Thyroid gland (tissue), 4 donors: ENCODE measurements around the gene OR13C3.

ENCODE experiments used
- CTCF ChIP-seq, 6 experiments: fragments of 200-600 bp in 3 of 6; fragments of 450-650 bp in 3 of 6; sonication (generic) in 3 of 6; IDR thresholded peaks; one replicate each; pipeline ENCODE4 v1.5.1; 2016 to 2019; ENCODE audit warnings: antibody characterized with exemption in 6 of 6, mild to moderate bottlenecking in 2 of 6, inconsistent platforms in 1 of 6, moderate library complexity in 1 of 6
- POLR2A ChIP-seq, 2 donors: fragments of 450-650 bp; IDR thresholded peaks; one replicate each; pipeline ENCODE4 v1.6.1; 2017; ENCODE audit warnings: antibody characterized with exemption in 2 of 2, mild to moderate bottlenecking in 2 of 2, moderate library complexity in 1 of 2

DNA sequence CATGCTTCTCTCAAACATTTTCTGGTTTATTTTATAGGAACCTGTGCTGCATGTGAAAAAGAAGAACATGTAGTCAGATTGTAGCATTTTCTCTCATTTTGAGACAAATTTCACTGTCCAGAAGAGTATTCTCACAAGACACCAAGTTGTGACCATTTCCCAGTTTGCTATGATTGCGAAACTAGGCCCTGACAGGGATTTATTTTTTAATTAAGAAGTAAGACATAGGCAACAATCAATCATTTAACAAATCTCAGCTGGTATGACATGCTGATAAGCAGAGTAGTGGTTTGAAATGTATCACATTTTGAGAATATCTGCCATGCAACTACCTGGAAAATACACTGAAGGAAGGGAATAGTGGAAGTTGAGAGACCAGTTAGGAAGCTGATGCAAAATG, 43.9 kb upstream of the OR13C3 start:
- TF ChIP-seq CTCF (IDR thresholded peaks at IDR 0.05): no peak
- no peak for TF ChIP-seq POLR2A (IDR thresholded peaks at IDR 0.05)
